Measurements from ENCODE around the gene STK36. TPM values are rescaled to one million over a fixed set of nuclear protein-coding genes. Genes with fewer than 3 reads are reported as not detected.

STK36 gene
- total RNA-seq, 1 donor, result 25.7 TPM

- Histone ChIP-seq H2AFZ (ENCODE audit: low read length) (no peak overlapping the region), H4K20me1 (ENCODE audit: insufficient read depth, low read length) (no peaks in the 10 kb centered on the region), H3K27me3 (ENCODE audit: insufficient read depth, low read length) (no peaks in the 10 kb centered on the region), H3K4me3 (ENCODE audit: insufficient read depth, low read length) (no peak overlapping the region), H3K4me2 (ENCODE audit: insufficient read depth, low read length) (no peak overlapping the region), H3K79me2 (ENCODE audit: insufficient read depth, low read length) (no peaks in the 10 kb centered on the region), H3K4me1 (ENCODE audit: insufficient read depth, low read length) (no peaks in the 10 kb centered on the region), H3K27ac (ENCODE audit: low read depth, low read length) (no peak overlapping the region), H3K36me3 (ENCODE audit: insufficient read depth, low read length) (peaks cover 65% of the 10 kb centered on the region), H3K9me3 (ENCODE audit: low read depth, low read length) (no peaks in the 10 kb centered on the region)
- no peak for TF ChIP-seq CTCF (IDR thresholded peaks at IDR 0.05; ENCODE audit: extremely low read depth, low read depth, low read length)
- DNase-seq (ENCODE audit: insufficient read length, low spot score, missing footprints), result no peak
Measured at GRCh38 chr2:218638372-218638771, 33.5 kb upstream of the STK36 start.

- Histone ChIP-seq H3K27me3 (ENCODE audit: insufficient read depth, low read length) (no peaks in the 10 kb centered on the region), H3K79me2 (ENCODE audit: insufficient read depth, low read length) (no peaks in the 10 kb centered on the region), H3K4me1 (ENCODE audit: insufficient read depth, low read length) (peaks cover 10% of the 10 kb centered on the region), H3K9me3 (ENCODE audit: low read depth, low read length) (no peaks in the 10 kb centered on the region), H4K20me1 (ENCODE audit: insufficient read depth, low read length) (no peaks in the 10 kb centered on the region), H3K36me3 (ENCODE audit: insufficient read depth, low read length) (peaks cover 80% of the 10 kb centered on the region), H3K4me3 (ENCODE audit: insufficient read depth, low read length) (no peak overlapping the region), H2AFZ (ENCODE audit: low read length) (no peak overlapping the region), H3K4me2 (ENCODE audit: insufficient read depth, low read length) (no peak overlapping the region), H3K27ac (ENCODE audit: low read depth, low read length) (no peak overlapping the region)
- TF ChIP-seq CTCF (IDR thresholded peaks at IDR 0.05; ENCODE audit: extremely low read depth, low read depth, low read length), result no peak
- DNase-seq (ENCODE audit: insufficient read length, low spot score, missing footprints), result no peak
Measured at GRCh38 chr2:218642121-218642656, 29.7 kb upstream of the STK36 start.

GRCh38 chr2:218642786-218643185 is 29.1 kb upstream of the STK36 start:
- Histone ChIP-seq H3K4me2 (ENCODE audit: insufficient read depth, low read length) (no peak overlapping the region), H3K79me2 (ENCODE audit: insufficient read depth, low read length) (no peaks in the 10 kb centered on the region), H3K4me3 (ENCODE audit: insufficient read depth, low read length) (no peak overlapping the region), H3K27ac (ENCODE audit: low read depth, low read length) (no peak overlapping the region), H3K9me3 (ENCODE audit: low read depth, low read length) (no peaks in the 10 kb centered on the region), H3K27me3 (ENCODE audit: insufficient read depth, low read length) (no peaks in the 10 kb centered on the region), H4K20me1 (ENCODE audit: insufficient read depth, low read length) (no peaks in the 10 kb centered on the region), H3K4me1 (ENCODE audit: insufficient read depth, low read length) (peaks cover 10% of the 10 kb centered on the region), H3K36me3 (ENCODE audit: insufficient read depth, low read length) (peaks cover 80% of the 10 kb centered on the region), H2AFZ (ENCODE audit: low read length) (no peak overlapping the region)
- TF ChIP-seq CTCF (IDR thresholded peaks at IDR 0.05; ENCODE audit: extremely low read depth, low read depth, low read length), result no peak
- DNase-seq (ENCODE audit: insufficient read length, low spot score, missing footprints), result no peak

GRCh38 chr2:218643751-218644310 is 28.1 kb upstream of the STK36 start:
- Histone ChIP-seq H3K27me3 (ENCODE audit: insufficient read depth, low read length) (no peaks in the 10 kb centered on the region), H2AFZ (ENCODE audit: low read length) (no peak overlapping the region), H4K20me1 (ENCODE audit: insufficient read depth, low read length) (peaks cover 4% of the 10 kb centered on the region), H3K4me1 (ENCODE audit: insufficient read depth, low read length) (peaks cover 10% of the 10 kb centered on the region), H3K27ac (ENCODE audit: low read depth, low read length) (peak overlapping the region; percentile 87), H3K79me2 (ENCODE audit: insufficient read depth, low read length) (peaks cover 4% of the 10 kb centered on the region), H3K4me2 (ENCODE audit: insufficient read depth, low read length) (no peak overlapping the region), H3K36me3 (ENCODE audit: insufficient read depth, low read length) (peaks cover 79% of the 10 kb centered on the region), H3K9me3 (ENCODE audit: low read depth, low read length) (no peaks in the 10 kb centered on the region), H3K4me3 (ENCODE audit: insufficient read depth, low read length) (no peak overlapping the region)
- DNase-seq (ENCODE audit: insufficient read length, low spot score, missing footprints), result no peak
- TF ChIP-seq CTCF (IDR thresholded peaks at IDR 0.05; ENCODE audit: extremely low read depth, low read depth, low read length), result no peak

Measured in osteoblast (primary cell).